COLO829 (cell line): ENCODE measurements around the gene PPP3CA.
A peak's percentile ranks its signal among the peaks of the same experiment; 100 is the strongest.
"Not testable (repeated sequence)": the region's sequence is repeated elsewhere in the genome, so short reads cannot be mapped to it uniquely, and the experiment has no call there.

ENCODE experiments used
- DNase-seq: peaks from one replicate; pipeline ENCODE4 v3.0.0; 2012; ENCODE audit warnings: low spot score

PPP3CA gene

GRCh38 chr4:101252721-101253120, 94.6 kb downstream of the PPP3CA start:
- no peak for DNase-seq

GRCh38 chr4:101251261-101251660, 96.1 kb downstream of the PPP3CA start:
- no peak for DNase-seq

- DNase-seq = no peak
These were observed 103.0 kb downstream of the PPP3CA start for GRCh38 chr4:101244349-101244748.

- DNase-seq = no peak
These were observed 104.9 kb downstream of the PPP3CA start for GRCh38 chr4:101242441-101242840.

- DNase-seq = no peak
These were observed 107.2 kb downstream of the PPP3CA start for GRCh38 chr4:101240099-101240498.

- no peak for DNase-seq
These were observed 107.7 kb downstream of the PPP3CA start for GRCh38 chr4:101239665-101240064.

GRCh38 chr4:101238706-101239105, 108.6 kb downstream of the PPP3CA start:
- peak; percentile 67 for DNase-seq

- DNase-seq = no peak
These were observed 109.6 kb downstream of the PPP3CA start for GRCh38 chr4:101237773-101238172.

GRCh38 chr4:101236097-101236496, 111.2 kb downstream of the PPP3CA start:
- DNase-seq = no peak

GRCh38 chr4:101234141-101234540, 113.2 kb downstream of the PPP3CA start:
- not testable (repeated sequence) for DNase-seq

- peak; percentile 32 for DNase-seq
These were observed 115.1 kb downstream of the PPP3CA start for GRCh38 chr4:101232074-101232776.

GRCh38 chr4:101230801-101231426, 116.4 kb downstream of the PPP3CA start:
- no peak for DNase-seq

GRCh38 chr4:101229116-101229515, 118.2 kb downstream of the PPP3CA start:
- DNase-seq = no peak

GRCh38 chr4:101227715-101228114, 119.6 kb downstream of the PPP3CA start:
- DNase-seq = no peak

- no peak for DNase-seq
These were observed 122.7 kb downstream of the PPP3CA start for GRCh38 chr4:101224358-101225218.

- no peak for DNase-seq
These were observed 125.0 kb downstream of the PPP3CA start for GRCh38 chr4:101222156-101222845.

GRCh38 chr4:101221294-101221693, 126.0 kb downstream of the PPP3CA start:
- no peak for DNase-seq

GRCh38 chr4:101218894-101219293, 128.4 kb downstream of the PPP3CA start:
- no peak for DNase-seq

GRCh38 chr4:101218346-101218745, 129.0 kb downstream of the PPP3CA start:
- no peak for DNase-seq

GRCh38 chr4:101217353-101218031, 129.8 kb downstream of the PPP3CA start:
- DNase-seq = no peak

GRCh38 chr4:101211146-101211553, 136.2 kb downstream of the PPP3CA start:
- no peak for DNase-seq

GRCh38 chr4:101210331-101210730, 137.0 kb downstream of the PPP3CA start:
- DNase-seq = no peak
